Lower leg skin (tissue), 3 donors: ENCODE measurements around the gene CASP5.

Experiments
- POLR2A ChIP-seq, 2 donors: fragments of 450-650 bp; IDR thresholded peaks; one replicate each; pipeline ENCODE4 v1.6.1; 2016 to 2017; ENCODE audit warnings: antibody characterized with exemption in 2 of 2, mild to moderate bottlenecking in 1 of 2, moderate library complexity in 1 of 2
- TF ChIP-seq, protein P1 (sequence below), 3 donors: fragments of 450-650 bp; IDR thresholded peaks; one replicate each; pipeline ENCODE4 v1.5.1; 2016; ENCODE audit warnings: antibody characterized with exemption in 3 of 3, mild to moderate bottlenecking in 3 of 3, moderate library complexity in 2 of 3

GRCh38 chr11:104992781-104993180 is 30.2 kb downstream of the CASP5 start:
- TF ChIP-seq, protein P1, sequence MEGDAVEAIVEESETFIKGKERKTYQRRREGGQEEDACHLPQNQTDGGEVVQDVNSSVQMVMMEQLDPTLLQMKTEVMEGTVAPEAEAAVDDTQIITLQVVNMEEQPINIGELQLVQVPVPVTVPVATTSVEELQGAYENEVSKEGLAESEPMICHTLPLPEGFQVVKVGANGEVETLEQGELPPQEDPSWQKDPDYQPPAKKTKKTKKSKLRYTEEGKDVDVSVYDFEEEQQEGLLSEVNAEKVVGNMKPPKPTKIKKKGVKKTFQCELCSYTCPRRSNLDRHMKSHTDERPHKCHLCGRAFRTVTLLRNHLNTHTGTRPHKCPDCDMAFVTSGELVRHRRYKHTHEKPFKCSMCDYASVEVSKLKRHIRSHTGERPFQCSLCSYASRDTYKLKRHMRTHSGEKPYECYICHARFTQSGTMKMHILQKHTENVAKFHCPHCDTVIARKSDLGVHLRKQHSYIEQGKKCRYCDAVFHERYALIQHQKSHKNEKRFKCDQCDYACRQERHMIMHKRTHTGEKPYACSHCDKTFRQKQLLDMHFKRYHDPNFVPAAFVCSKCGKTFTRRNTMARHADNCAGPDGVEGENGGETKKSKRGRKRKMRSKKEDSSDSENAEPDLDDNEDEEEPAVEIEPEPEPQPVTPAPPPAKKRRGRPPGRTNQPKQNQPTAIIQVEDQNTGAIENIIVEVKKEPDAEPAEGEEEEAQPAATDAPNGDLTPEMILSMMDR (IDR thresholded peaks at IDR 0.05), result no peak
- no peak for TF ChIP-seq POLR2A (IDR thresholded peaks at IDR 0.05)
